PFSK-1 (cell line): ENCODE data around the gene GRK5. TPM values are rescaled to one million over a fixed set of nuclear protein-coding genes. Genes with fewer than 3 reads are reported as not detected.

Source experiments
- FOXP2 ChIP-seq: optimal IDR thresholded peaks from 2 replicates; pipeline ENCODE3; 2011; ENCODE audit warnings: borderline replicate concordance, control low read depth, inconsistent platforms; ENCODE audit not compliant: insufficient read depth; ENCODE audit errors: extremely low read length, extremely low read depth
- POLR2AphosphoS5 ChIP-seq: IDR thresholded peaks from 2 replicates; pipeline ENCODE4 v1.6.1; 2012; ENCODE audit warnings: low read depth, mild to moderate bottlenecking, control low read depth, low read length, moderate library complexity
- REST ChIP-seq, 2 experiments: IDR thresholded peaks; 2 replicates each; pipeline versions ENCODE4 v1.6.1 to v1.8.0; 2011 to 2012; ENCODE audit warnings: low read depth in 2 of 2, low read length in 2 of 2, control low read depth in 1 of 2, inconsistent platforms in 1 of 2, mild to moderate bottlenecking in 1 of 2, moderate library complexity in 1 of 2; ENCODE audit not compliant: insufficient read depth in 1 of 2
- SIN3A ChIP-seq: IDR thresholded peaks from 2 replicates; pipeline ENCODE4 v1.6.1; 2012; ENCODE audit warnings: mild to moderate bottlenecking, low read length, moderate library complexity, borderline replicate concordance; ENCODE audit not compliant: insufficient read depth
- TAF1 ChIP-seq: IDR thresholded peaks from 2 replicates; pipeline ENCODE4 v1.6.1; 2012; ENCODE audit warnings: low read length, control low read depth, borderline replicate concordance; ENCODE audit not compliant: insufficient read depth
- polyA plus RNA-seq: library from polyadenylated mRNA; unstranded; fragments of >200 nt; gene quantifications from one replicate; pipeline ENCODE4 v1.2.1, GENCODE V29; 2012; ENCODE audit warnings: low read depth, missing spikeins; ENCODE audit not compliant: insufficient read length

The GRK5 gene
- 36.5 TPM for polyA plus RNA-seq

GRCh38 chr10:119207366-119207666, at the start of gene GRK5:
Gene GRK5 (plus strand): TSS chr10:119207571. CDS start chr10:119207918, 347 bp downstream.
- TF ChIP-seq POLR2AphosphoS5 = peak; percentile 51; the same call in 1 of the 2 replicates
- no peak; the same call in 1 of the 2 replicates for TF ChIP-seq SIN3A
- TF ChIP-seq REST (IDR thresholded peaks at IDR 0.05; ENCODE audit: insufficient read depth in 1 of 2, low read depth in 2 of 2, low read length in 2 of 2) = no peak
- TF ChIP-seq TAF1 = peak; percentile 68; the same call in 1 of the 2 replicates
- TF ChIP-seq FOXP2 = peak; percentile 24

DNA sequence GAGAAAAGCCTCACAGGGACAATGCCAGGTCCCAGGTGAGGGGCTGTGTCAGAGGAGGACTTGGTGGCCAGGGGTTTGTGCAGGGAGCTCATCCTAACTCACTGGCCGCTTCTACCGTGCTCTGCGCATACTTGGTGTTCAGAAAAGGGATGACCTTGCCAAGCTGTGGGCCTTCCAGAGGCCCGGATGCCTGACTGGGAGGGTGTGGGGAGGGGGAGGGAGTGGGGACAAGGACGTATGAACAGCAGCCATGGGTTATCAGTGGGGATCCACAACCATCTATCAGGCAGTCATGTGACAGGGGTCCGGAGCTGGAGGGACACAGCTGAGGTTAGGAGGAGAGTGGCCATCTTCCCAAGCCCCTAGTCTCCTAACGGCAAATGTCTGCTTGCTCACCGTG, 48.0 kb upstream of the GRK5 start:
- TF ChIP-seq TAF1 (no peak), POLR2AphosphoS5 (no peak)

GRCh38 chr10:119161680-119162451, 45.5 kb upstream of the GRK5 start:
- TF ChIP-seq FOXP2 = no peak
- TF ChIP-seq TAF1 = no peak
- no peak for TF ChIP-seq REST (IDR thresholded peaks at IDR 0.05; ENCODE audit: insufficient read depth in 1 of 2, low read depth in 2 of 2, low read length in 2 of 2)
- TF ChIP-seq SIN3A = no peak
- no peak for TF ChIP-seq POLR2AphosphoS5

- TF ChIP-seq POLR2AphosphoS5 (no peak), FOXP2 (no peak), REST (IDR thresholded peaks at IDR 0.05; ENCODE audit: insufficient read depth in 1 of 2, low read depth in 2 of 2, low read length in 2 of 2) (no peak), SIN3A (no peak), TAF1 (no peak)
These were observed 44.8 kb upstream of the GRK5 start for GRCh38 chr10:119162452-119163092.

DNA sequence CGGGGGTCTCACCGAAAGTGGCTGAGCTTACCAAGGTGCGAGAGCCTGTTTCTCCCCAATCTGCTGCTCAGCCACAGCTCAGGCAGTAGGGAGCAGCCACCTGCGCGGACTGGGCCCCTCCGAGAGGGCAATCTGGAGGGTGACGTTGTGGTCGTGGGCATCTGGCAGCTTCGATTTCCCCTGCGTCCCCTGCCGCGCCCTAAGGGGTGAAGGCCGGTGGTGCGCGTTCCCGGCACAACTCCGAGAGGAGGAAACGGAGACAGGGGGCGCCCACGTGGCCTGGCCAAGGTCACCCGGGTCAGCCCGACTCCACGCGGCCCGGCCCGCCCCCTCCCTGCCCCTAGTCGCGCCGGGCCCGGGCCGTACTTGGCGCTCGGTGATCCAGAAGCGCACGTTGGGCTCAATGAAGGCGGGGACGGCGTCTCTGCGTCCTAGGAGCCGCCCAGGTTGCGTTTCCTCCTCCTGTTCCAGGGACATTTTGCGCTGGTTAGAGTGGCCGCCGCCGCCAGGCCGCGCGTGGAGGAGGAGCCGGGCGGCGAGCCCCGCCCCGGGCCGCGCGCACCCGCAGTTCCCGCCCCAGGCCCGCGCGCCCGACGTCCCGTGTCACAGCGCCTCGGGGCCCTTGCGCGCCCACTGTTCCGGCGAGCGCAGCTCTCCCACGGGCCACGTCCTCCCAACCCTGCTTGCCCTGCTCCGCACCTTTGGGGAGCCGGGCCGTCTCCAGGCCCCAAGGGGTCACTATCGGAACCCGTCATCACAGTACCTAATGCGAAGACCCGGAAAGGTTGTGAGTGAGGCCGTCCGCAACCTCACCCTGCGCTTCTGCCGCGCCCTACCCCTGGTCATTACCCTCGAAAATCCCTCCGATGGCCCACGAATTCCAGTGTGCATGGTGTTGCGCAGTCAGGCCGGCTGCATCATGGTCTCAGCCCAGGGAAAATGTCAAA, 41.9 kb upstream of the GRK5 start, which contains the start of gene SFXN4:
SFXN4 (minus strand) TSS at position 544 of the 947 bp plus-strand sequence; CDS start at position 477, 67 bp downstream.
- TF ChIP-seq POLR2AphosphoS5 (peak; percentile 56; the same call in 1 of the 2 replicates), FOXP2 (peak; percentile 34), TAF1 (no peak), REST (IDR thresholded peaks at IDR 0.05; ENCODE audit: insufficient read depth in 1 of 2, low read depth in 2 of 2, low read length in 2 of 2) (0 out of 4 replicates have a peak, but pooled peaks of 1 of the 2 experiments have one; percentile 13), SIN3A (0 out of 2 replicates have a peak, but pooled peaks have one; percentile 54)
